ENCODE results near the gene ATP6V1E1.

DNA sequence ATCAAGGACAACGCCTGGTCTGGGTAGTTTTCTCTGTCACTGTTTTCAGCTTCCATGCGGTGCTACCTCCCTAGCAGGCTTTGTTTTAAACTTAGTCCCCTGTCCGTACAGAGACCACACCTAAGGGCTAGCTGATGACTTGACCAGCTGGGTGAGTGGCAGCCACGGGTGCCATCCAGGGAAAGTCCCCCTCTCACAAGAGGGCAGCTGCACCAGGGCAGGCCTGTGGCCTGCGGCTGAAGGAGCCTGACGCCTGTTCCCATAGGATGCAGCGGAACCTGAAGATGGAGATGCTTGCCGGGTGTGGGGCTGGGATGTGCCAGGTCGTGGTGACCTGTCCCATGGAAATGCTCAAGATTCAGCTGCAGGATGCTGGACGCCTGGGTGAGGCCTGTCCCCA, 45.4 kb downstream of the ATP6V1E1 start:
- TF ChIP-seq POLR2AphosphoS5 (IDR thresholded peaks at IDR 0.05; ENCODE audit: borderline replicate concordance, low read depth, low read length) (no peak), EZH2 (IDR thresholded peaks at IDR 0.05) (no peak), FOXP2 (optimal IDR thresholded peaks at IDR 0.05; ENCODE audit: control extremely low read depth, extremely low read length, insufficient read depth) (no peak)
